Activated CD4-positive, alpha-beta T cell treated with anti-CD3 and anti-CD28 coated beads, Interleukin-10, Interleukin-2, amounts not matched to agents 100 ng/mL and 50 ng/mL, durations not matched to agents 16 hours and 8 hours (primary cell): Measurements from ENCODE around the gene NPL.

Experiments used
- DNase-seq: peaks from one replicate; pipeline ENCODE4 v3.0.0-alpha.2; 2020

Gene NPL

DNA sequence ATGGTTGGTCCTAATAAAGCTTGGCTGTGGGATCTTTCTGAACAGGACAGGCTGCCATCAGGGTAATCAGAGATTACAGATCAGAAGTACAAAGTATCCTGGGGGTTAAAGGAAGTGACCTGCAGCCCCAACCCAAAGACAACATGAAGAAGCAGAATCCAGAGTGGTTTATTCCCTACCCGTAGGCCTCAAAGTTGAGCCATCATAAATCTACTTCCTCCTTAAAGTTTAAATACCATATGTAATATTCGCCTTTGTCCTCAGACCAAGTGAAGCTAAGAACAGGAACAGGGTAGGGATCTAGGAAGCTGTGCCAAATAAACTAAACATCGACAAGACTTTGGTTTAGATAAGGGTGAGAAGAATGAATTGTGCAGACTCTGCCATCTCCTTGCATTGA is 33.6 kb downstream of the NPL start:
- DNase-seq: no peak

DNA sequence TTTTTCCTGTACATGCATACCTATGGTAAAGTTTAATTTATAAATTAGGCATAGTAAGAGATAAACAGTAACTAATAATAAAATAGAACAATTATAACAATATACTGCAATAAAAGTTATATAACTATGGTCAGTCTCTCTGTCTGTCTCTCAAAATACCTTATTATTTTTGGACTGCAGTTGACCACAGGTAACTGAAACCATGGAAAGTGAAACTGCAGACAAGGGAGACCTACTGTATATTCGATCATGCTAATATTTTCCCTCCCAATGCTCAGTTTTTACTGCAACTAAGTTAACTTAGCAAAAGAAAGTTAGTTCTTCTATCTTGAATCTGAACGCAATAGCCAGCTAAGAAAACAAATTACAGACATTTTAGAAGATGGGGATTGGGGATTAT is 37.3 kb downstream of the NPL start:
- no peak for DNase-seq

DNA sequence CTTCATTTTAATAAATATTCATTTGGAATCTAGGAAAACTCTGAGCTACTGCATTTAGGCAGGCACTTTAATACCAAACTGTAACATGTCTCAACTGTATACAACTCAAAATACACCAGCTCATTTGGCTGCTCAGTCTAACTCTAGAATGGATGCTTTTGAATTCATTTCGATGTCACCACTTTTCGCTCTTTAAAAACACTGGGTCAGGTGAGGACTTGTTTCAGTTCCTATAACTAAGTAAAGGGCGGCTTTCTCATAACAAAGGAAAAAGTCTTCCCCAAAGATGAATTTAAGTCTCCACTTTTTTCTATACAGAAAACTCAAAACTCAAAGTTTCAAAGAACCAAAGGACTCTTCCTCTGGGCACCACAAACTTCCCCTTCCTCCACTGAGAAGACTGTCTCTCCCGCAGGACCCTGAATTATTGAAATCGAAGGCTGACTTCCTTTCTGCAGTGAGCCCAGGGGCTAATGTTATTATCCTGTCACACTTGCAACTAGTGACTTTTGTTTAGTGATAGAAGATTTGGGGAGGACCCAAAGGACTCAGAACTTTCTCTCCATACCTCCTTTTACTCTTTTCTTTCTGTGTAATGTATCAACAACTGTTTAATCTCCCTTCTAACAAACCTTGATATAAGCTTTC is 39.8 kb downstream of the NPL start:
- no peak for DNase-seq

DNA sequence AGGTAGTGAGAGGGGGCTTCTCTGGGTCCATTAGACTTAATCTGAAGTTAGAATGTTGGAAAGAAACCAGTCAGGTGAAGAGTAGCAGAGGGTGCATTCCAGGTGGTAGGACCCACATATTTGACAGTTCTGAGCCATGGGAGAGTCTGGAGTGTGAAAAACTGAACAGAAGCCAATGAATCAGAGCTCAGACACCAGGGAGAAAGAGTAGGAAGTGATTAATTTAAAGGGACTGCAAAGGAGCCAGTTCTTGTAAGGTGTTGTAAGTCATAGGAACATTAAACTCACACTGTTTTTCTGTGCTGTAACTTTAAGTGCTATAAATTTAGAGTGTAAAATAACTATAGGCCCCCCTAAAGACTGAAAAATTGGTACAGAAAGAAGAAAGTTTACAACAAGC is 43.7 kb downstream of the NPL start:
- DNase-seq: no peak

DNA sequence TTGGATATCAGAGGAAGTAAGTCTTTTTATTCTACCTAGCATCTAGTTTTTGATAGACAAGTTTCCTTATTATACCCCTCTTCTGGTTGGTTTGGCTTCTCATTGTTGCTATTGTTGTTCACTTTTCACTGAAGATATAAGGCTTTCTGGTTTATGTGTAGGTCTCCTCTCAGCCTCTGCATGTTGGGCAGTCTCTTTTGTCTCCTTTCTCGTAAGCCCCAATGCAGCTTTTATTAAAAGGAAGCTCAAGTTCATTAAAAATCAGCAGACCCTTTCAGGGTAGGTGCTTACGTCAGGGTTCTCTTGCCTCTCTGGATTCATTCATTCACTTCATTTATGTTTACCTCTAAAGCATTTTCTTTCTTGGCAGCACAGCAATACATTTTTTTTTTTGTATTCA is 44.8 kb downstream of the NPL start:
- no peak for DNase-seq

DNA sequence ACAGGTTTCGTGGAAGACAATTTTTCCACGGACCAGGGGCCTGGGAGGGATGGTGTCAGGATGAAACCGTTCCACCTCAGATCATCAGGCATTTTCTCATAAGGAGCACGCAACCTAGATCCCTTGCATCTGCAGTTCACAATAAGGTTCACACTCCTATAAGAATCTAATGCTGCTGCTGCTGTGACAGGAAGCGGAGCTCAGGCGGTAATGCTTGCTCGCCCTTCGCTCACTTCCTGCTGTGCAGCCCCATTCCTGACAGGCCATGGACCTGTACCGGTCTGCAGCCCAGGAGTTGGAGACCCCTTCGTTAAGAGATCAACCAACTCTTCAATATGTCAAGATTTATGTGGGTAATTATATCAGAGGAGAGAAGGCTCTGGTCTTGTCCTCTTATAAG is 46.2 kb downstream of the NPL start:
- DNase-seq: no peak

DNA sequence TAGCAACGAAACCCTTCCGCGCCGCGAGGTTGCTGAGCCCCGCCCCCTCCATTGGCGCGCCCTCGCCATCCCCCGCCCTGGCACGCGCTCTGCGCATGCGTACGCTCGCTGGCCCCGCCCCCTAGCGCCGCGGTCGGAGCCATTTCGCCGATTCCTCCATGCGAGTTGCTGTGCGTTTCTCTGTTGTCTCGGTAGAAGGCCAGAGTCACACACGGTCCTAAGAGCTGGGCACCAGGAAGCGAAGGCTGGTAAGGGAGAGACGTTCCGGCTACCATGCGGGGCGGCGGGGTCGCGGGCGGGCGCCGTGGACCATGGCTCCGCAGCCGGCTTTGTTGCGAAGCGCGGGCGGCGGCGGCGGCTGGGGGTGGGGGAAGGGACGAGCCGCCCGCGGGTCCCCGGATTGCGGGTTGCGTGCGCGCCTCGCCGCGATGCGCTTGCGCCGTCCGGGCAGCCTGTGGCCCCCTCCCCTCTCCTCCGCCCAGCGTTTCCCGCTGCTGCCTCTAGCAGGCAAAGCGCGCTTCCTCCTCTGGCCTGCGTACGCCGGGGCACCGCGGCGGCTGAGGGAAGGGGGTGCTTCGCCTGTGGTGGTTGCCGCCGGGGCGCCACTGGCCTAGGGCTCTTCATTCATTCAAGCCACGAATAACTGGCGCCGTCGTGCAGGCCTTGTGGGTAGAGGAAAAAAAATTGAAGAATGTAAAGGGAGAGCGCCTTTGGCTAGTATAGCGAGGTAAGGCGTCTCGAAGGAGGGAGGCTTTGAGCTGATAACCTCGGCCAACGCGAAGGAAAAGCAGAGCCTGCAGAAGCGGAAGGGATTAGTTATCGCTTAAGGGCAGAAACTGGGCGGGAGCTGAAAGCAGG is 49.9 kb downstream of the NPL start, which contains the start of gene DHX9:
Gene DHX9, plus strand, starts transcription at position 139 of the 858 bp plus-strand sequence. CDS start 3,220 bp downstream, outside the sequence.
- DNase-seq: peak; percentile 95

DNA sequence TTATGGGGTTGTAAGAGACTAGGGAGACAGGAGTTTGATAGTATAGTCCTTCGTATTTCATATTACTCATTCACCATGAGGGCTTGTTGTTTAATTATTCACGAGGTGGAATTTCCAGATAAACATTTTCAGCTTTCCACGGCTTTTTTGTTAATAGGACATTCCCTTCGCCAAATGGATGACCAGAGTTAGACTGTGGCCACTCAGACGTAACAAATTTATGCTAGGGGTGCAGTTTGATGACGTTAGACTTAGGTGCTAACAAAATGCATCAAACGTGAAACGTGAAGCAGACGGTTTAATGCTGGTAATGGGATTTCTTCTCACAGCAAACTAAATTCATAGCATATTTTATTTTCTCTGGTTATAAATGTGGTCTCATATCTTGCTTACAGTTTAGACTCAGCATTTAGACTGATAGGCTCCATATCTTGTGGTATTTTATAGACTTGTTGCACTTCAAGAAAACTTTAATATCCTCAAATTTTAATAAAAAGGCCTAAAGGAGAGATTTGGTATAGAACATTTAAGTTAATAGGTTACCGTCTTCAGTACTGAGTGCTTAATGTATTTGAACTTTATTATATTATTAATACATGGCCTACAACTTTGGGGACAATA is 51.9 kb downstream of the NPL start:
- DNase-seq: peak; percentile 31

DNA sequence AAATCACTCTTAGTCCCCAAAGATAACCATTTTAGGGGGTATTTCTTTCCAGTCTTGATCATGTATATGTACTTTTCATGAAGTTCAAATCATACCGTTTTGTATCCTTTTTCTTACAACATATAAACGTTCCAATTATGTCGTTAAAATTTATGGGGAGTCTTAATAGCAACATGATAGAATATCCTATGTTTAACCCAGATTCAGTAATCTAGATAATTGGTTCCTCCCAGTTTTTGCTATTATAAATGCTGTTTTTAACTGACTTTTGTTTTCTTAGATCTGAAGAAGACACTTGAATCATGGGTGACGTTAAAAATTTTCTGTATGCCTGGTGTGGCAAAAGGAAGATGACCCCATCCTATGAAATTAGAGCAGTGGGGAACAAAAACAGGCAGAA is 52.7 kb downstream of the NPL start:
- no peak for DNase-seq

DNA sequence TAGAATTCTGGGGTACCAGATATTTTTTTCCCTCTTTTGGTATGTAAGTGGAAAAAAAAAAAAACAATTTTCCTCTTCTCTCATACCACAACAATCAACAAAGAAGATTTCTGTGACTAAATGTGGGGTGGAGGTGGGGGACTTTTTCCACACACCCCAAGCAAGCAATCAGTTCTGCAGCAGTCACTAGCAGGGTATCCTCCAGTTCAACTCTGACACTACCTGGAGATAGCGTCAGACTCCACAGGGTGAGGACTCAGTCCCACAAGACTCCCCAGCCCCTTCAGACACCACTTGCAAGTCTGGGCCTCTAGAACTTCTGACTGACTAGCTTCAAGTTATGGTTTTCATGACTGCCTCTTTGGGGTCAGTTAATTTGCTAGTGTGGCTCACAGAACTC is 55.8 kb downstream of the NPL start:
- DNase-seq: no peak

DNA sequence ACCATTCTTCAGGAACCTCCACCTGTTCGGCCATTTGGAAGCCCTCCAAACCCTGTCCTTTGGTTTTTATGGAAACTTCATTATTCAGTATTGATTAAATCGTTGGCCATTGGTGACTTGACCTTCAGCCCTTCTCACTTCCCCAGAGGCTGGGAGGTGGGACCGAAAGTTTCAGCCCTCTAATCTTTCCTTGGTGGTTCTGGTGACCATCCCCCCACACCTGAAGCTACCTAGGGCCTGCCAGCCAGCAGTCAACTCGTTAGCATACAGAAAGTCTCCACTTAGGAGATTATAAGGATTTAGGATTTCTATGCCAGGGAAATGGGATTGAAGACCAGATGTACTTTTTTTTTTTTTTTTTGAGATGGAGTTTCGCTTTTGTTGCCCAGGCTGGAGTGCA is 56.3 kb downstream of the NPL start:
- no peak for DNase-seq

DNA sequence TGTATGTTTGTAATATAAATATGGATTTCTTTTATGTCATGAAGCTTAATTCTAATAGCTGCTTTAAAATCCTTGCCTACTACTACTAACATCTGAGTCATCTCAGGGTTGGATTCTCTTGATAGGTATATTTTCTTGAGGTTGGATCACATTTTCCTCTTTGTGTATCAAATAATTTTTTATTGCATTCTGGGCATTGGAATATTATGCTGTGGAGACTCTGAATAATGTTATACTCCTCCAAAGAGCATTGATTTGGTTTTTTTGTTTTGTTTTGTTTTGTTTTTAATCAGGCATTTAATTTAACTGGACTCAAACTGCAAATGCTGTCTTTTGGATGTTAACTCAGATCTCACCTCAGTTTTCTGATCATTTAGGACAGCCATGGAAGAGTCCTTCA is 57.5 kb downstream of the NPL start:
- DNase-seq: no peak

DNA sequence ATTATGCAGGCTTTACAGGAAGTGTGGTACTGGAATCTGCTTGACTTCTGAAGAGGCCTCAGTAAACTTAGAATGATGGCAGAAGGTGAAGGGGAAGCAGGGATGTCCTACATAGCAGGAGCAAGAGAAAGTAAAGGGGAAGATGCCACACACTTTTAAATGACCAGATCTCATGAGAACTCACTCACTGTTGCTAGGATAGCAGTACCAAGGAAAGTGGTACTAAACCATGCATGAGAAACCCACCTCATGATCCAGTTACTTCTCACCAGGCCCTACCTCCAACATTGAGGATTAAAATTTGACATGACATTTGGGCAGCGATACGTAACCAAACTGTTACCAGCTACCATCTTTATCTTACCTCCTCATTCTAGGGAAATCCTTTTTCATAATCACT is 59.2 kb downstream of the NPL start:
- DNase-seq: no peak

DNA sequence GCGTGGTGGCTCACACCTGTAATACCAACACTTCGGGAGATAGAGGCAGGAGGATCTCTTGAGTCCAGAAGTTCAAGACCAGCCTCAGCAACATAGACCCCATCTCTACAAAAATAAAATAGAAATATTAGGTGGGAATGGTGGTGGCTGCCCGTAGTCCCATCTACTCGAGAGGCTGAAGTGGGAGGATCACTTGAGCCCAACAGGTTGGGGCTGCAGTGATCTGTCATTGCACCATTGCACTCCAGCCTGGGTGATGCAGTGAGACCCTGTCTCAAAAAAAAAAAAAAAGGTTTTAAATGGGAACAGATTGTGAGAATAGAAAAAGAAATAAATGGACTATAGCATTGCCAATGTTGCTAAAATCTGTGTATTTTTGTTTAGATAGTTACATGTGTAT is 60.7 kb downstream of the NPL start:
- DNase-seq: no peak

DNA sequence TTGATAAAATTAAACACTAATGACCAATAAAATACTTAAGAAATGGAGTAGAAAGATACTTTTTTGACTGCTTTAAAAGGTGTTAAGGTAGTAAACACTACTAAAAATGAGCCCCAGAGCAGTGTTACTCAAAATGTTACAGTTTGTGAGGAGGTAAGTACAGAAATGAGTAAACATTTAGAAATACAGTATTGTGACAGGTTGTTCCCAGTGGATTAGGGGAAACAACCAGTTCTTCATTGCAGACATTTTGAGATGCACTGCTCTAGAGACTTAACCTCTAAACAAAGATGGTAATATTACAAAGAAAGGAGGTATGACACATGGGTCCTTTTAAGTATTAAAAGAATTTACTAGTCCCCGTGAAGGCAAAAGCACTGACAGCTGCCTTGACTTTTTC is 62.3 kb downstream of the NPL start:
- peak; percentile 45 for DNase-seq

DNA sequence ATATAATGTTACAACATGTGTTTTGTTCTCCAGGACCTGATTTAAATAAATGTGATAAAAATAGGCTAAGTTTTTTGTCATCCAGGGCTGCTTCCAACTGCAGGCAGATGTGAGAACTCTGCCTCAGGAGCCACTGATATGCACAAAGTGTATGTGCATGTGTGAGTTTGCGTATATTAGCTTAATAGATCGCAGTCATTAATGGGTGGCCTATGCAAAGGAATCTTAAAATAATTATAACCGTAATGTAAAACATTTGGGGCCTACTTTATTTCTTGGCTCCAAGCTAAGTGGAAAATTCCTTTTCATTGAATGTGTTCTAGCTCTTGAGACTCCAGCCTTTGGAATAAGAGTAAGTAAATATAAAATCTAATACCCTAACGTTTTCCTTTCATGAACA is 66.3 kb downstream of the NPL start:
- no peak for DNase-seq

DNA sequence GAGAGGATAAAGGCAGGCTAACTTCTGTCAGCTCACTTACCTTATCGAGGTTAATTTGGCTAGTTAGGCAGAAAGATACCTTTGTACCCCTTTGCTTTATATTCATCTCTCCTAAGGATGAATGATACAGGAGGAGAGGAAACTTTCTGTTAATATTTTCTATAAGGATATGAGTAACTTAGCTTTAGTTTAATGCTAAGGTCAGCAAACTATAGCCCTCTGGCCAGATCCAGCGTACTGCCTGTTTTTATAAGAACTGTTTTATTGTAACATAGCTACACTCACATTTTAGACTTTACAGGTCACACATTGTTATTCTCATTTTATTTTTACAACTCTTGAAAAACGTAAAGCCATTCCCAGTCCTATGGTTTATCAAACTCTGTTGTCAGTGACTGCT is 67.6 kb downstream of the NPL start:
- DNase-seq: no peak

DNA sequence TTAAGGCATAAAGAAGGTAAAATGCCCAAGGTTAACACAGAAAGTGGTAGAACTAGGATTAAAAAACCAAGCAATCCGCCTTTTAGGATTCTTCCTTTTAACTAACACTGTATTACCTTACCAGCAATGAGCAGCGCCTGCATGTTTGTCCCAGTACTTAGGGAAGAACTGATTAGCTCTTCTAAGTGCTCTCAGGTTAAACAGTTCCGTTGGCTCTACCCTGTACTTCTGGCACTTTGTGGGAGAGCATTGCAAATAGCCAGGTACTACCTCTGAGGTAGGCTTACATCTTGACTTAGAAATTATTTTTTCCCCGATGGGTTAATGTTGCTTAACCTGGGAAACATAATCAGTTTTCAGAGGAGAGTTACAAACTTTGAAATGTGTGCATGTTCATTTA is 71.1 kb downstream of the NPL start:
- no peak for DNase-seq

DNA sequence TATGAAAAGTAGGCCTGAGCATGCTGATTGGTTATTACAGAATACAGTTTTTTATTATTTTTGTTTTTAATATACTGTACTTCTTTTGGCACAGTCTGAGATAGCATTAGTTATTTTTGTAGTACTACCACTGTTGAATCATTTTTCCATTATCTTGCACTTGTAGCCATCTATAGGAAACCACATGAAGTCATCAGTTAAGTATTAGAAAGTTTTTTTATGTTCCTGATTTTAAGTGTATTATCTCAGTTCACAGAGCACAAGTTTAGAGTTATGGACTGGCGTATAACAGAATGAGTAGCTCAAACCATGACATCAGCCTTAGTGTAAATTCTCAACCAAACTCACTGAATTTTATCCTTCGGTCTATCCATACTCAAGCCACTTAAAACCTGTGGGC is 72.4 kb downstream of the NPL start:
- DNase-seq: peak; percentile 20

DNA sequence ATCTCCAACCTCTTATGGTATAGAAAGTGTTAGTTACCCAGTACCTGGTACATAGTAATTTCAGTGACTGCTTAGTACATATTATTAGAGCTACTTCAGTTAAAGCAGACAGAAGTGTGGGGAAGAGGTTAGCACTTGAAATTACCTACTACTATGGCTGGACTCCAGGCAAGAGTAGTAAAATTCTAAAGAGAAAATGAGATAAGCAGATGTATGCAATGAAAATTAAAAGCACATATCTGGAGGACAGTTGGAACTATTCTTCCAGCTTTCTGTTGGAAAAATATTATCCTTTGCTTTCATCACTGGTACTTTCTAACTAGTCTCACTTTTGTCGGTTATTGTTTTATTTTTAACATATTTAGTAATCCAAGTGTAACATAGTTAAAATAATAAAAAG is 73.3 kb downstream of the NPL start:
- DNase-seq: no peak

DNA sequence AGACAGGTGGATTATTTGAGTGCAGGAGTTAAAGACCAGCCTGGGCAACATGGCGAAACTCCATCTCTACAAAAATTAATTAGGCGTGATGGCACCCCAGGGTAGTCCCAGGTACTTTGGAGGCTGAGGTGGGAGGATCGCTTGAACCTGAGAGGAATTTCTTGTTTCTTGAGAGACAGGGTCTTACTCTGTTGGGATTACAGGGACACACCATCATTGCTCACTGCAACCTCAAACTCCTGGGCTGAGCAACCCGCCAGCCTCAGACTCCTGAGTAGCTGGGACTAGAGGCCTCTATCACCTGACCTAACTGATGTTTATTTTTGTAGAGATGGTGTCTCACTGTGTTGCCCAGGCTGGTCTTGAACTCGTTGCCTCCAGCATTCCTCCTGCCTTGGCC is 74.4 kb downstream of the NPL start:
- DNase-seq: no peak

DNA sequence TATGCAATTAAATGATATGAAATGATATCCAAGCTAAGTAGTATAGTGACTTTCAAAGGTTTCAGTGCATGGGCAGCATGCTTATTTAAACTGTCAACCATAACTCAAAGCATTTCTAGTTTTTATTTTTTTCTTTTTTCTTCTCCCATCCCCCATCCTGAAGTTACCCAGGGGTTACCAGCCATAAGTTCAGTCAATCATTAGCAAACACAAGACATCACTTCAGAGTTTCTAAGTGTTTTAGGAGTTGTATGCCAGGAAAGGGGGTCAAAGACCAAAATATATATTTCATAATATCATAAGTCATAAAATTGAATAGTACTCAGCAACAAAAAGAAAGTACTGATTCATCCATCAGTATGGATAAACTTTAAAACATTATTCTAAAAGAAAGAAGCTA is 78.3 kb downstream of the NPL start:
- DNase-seq: no peak

DNA sequence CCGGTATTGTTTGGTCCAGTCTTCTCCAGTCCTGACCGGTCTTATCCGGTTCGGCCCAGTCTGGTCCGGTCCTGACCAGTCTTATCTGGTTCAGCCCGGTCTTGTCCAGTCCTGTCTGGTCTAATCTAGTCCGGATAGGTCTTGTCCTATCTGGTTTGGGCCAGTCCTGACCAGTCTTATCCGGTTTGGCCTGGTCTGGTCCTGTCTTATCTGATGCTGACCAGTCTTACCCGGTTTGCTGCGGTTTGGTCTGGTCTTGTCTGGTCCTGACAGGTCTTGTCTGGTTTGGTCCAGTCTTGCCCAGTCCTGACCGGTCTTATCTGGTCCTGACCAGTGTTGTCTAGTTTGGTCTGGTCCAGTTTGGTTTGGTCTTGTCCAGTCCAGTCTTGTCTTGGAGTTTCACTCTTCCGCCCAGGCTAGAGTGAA is 79.7 kb downstream of the NPL start:
- DNase-seq: no peak

DNA sequence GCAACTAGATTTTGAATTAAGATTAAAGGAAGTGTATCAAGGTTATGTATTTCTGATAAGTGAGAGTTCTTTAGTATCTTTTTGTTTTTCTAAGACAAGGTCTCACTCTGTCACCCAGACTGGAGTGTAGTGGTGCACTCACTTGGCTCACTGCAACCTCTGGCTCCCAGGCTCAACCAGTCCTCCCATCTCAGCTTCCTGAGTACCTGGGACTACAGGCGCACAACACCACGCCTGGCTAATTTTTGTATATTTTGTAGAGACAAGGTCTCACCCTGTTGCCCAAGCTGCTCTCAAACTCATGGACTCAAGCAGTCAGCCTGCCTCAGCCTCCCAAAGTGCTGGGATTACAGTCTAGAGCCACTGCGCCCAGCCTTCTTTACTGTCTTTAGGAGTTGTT is 83.3 kb downstream of the NPL start:
- no peak for DNase-seq
